A204.1 (cell line): ENCODE results near the gene ECPAS.
A peak's percentile ranks its signal among the peaks of the same experiment; 100 is the strongest.
"Not testable (repeated sequence)": the region's sequence is repeated elsewhere in the genome, so short reads cannot be mapped to it uniquely, and the experiment has no call there.

Source experiments
- FAIRE-seq: peaks from 2 replicates; lab custom pipeline; 2012; peaks lifted over from hg19 to GRCh38; lab: Jason Lieb, UNC

Gene ECPAS

DNA sequence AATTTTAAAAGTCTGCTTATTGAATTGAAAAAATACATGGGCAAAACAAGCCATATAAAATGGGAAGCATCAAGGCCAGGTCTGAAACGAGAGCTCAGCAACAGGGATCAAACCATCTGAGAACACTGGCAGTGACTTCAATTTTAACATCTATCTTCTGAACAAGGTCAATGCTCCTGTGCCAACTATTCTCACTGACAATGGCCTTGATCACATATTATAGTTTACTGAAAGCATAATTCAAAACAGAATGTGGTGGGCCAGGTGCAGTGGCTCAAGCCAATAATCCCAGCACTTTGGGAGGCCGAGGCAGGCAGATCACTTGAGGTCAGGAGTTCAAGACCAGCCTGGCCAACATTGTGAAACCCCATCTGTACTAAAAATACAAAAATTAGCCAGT, 9.0 kb downstream of the ECPAS start:
- no peak for FAIRE-seq

DNA sequence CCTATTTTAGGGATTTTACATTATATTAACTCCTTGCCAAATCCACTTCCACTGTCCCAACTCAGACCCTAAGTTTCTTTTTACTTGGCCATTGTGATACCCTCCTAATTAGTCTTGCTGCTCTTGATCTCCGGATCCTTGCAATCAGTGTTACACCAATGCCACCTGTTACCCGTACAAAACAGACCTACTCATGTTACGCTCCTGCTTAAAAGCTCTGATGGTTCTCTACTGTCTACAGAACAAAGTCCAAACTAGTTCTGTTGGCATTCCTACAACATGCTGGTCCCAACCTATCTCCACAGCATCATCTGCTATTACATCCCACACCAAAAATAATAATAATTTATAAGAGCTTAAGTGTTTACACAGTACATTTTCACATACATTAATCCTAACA, 9.8 kb downstream of the ECPAS start:
- FAIRE-seq = no peak

DNA sequence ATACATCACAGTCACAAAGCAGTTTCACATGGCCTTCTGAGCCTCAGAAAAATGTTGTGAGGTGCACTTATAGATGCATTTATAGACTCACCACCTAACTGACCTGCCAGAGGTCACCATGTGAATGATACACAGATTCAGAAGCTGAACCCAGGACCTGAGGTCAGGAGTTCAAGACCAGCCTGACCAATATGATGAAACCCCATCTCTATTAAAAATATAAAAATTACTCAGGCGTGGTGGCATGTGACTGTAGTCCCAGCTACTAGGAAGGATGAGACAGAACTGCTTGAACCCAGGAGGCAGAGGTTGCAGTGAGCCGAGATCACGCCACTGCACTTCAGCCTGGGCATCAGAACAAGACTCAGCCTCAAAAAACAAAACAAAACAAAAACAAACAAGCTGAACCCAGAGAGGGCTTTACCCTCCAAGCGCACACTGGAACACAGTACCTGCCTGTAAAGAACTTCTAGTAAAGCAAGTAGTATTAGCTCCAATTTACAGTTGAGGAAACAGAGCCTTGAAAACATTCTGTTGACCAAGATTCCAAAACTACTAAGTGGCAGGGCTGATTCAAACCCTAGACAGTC, 16.3 kb downstream of the ECPAS start:
- FAIRE-seq = no peak

DNA sequence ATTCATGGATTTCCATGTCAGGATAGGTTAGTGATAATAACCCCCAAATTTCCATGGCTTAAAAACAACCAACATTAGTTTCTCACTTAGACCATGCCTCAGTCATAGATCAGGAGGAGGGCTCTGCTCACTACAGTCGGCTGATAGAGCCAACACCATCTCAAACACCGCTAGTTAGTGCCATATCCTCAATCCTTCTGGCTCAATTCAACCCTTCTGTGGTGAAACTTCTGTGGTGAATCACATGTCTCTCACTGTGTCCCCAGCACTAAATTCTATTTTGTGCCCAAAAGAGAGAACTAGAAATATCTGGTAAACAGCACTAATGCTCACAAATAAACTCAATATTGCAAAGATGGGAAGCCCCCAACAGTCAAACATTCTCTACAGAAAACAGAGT, 21.1 kb downstream of the ECPAS start:
- no peak for FAIRE-seq

DNA sequence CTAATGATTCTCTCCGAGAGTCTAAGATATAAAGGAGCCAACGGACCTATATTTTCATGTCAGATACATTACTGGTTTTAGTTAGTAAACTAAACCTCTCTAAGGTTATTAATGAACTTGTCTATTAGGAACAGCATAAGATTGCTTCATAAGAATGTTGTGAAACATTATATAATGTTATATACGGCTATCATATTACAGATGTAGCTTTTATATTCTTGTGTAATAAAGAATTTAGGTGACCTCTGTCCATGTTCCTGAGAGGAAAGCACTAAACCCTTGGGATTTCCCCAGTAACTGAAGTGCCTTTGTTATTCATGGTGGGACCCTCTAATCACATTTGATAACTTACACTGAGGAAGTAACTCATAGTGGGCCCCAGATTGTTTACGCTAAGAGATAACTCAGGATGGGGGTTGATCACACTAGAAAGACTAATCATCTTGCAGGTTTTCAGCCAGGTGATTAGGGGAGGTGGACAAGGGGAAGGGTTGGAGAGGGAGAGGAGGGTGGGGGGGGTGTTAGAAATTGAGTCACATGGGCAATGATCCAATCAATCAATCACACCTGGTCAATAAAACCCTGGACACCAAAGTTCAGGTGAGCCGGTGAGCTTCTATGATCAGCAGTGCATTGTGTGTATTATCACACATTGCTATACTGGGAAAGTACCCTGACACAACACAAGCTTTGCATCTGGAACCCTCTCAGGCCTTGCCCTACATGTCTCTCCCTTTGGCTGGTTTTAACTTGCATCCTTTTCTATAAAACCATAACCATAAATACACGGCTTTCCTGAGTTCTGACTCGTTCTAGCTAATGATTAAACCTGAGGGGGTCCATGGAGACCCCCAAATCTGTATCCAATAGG, 25.8 kb downstream of the ECPAS start:
- FAIRE-seq = no peak

DNA sequence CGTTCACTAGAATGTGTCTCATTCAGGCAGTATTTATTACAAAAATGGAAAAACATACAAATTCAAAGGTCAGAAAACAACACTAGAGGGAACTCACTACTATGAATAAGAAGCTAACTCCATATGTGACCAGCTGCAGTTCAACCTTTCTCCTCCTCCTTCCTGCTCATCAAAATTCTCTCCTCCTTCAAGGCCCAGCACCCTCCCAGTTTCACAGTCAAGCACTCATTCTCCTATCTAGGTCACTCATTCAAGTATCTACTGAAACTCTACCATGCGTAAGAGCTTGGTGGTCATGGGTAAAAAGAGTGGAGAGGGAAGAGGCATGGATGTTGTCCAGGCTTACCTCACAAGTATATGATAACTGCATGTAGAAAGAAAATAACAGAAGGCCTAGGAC, 27.7 kb downstream of the ECPAS start:
- no peak for FAIRE-seq

DNA sequence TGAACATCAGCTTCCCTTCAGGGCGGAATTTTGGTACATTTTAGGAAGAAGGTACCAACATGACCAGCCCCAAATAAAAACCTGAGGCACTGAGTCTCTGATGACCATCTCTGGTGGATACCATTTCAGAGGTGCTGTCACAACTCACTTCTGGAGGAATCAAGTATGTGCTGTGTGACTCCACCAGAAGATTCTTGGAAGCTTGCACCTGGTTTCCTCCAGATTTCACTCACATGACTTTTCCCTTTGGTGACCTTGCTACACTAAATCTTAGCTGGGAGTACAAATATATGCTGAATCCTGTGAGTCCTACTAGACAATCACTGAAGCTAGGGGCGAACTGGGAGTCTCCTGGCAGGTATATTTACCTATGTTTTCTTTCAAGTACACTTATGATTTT, 28.5 kb downstream of the ECPAS start:
- no peak for FAIRE-seq

DNA sequence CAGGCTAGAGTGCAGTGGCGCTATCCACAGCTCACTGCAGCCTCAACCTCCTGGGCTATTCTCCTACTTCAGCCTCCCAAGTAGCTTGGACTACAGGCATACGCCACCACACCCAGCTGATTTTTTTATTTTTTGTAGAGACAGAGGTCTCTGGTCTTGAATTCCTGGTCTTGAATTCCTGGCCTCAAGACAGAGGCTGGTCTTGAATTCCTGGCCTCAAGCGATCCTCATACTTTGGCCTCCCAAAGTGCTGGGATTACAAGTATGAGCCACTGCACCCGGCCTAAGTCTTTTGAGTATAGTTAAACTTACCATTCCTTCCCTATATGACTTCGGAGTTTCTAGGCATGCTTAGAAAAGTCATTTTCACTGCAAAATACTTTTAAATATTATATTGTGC, 29.4 kb downstream of the ECPAS start:
- FAIRE-seq = no peak

DNA sequence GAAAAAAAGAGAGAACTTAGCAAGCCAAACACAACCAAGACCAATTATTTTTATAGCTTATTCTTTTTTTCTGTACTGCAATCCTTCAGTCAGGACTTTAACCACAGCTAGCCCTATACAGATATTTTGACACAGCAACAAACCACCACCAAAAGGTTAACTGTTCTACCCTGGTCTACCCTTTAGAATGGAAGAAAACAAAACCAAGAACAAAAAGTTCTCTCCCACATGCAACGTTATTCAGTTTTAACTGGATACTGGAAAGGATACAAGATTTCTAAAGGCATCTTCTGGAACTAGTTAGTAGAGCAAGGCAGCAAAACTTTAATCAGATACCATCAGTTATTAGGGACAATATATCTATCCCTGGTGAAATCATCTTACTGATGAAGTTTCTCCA, 32.6 kb downstream of the ECPAS start:
- FAIRE-seq = no peak

DNA sequence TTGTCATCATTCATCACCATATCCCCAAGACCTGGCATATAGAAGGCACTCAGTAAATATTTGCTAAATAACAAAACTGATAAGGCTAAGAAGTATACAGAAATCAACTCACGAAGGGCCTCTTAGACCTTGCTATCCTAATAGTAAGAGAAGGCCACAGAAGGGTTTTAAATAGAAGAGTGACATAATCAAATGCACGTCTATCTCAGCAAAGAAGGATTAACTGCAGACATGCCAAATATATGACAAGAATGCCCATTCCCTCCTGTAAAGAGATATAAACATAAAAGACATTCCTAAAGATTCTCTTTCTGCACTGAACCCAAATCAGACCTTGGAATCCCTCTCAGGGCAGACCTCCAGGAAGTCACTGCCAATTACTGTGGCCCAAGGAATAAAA, 34.1 kb downstream of the ECPAS start:
- FAIRE-seq = no peak

DNA sequence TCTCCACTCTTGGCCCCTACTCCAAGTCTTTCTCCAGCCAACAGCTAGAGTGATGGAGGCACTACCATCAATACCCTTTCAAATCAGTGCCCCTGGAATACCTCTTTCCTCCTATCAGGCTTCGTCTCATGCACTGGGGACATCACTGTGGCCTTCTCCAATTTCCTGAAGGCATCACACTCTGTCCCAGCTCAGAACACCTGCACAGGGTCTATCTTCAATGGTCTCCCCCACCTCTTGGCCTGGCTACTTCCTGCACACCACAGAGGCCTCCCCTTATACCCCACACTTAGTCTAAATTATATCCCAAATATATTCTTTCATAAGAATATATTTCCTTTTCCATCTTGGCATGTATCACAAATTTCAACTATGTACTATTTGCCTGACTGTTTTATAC, 34.5 kb downstream of the ECPAS start:
- FAIRE-seq = no peak

DNA sequence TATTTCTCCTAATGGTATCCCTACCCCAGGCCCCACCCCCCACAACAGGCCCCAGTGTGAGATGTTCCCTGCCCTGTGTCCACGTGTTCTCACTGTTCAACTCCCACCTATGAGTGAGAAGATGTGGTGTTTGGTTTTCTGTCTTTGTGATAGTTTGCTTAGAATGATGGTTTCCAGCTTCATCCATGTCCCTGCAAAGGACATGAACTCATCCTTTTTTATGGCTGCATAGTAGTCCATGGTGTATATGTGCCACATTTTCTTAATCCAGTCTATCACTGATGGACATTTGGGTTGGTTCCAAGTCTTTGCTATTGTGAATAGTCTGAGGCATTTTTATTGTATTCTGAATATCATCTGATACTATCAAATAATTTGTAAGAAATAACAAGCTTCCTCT, 38.4 kb downstream of the ECPAS start:
- not testable (repeated sequence) for FAIRE-seq

DNA sequence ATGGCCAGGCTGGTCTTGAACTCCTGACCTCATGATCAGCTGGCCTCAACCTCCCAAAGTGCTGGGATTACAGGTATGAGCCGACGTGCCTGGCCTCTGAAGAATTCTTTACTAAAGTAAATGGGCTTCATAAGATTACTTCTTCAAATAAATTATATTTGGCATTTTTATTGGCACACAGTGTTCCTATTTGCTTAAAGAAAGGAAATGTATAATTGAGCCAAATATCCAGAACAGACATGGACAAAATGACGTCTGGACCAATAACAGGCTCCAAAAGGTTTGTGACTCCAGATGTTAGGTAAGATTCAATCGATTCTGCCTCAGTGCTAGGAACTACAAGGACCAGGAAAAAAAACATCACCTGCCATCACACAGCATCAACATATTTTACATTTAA, 40.7 kb downstream of the ECPAS start:
- FAIRE-seq = no peak

DNA sequence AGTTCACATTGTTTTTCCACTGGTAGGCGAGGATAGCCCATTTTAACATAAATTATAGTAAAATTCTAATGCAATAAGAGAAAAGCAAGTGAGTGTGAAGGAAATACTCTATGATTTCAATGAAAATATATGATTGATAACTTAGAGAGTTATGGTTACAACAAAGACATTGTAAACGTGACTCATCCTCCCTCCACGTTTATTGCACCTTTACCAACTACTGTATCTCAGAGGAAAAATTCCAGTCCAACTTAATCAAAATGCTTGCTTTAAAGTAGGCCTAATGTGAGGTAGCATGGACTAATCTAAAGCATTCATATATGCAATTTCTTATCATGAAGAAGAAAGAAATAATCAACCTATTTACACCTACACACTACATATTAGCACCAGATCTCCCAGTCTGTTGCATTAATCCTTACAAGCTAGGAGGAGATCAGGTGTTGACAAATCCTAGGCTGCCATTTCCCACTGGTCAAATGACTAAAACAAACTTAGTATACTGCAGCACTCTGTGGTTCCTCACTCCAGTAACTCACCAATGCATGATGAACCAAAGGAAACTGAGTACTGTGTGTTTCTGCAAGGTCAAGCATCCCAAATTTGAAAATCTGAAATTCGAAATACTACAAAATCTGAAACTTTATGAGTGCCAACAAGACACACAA, 41.7 kb downstream of the ECPAS start:
- FAIRE-seq = no peak

DNA sequence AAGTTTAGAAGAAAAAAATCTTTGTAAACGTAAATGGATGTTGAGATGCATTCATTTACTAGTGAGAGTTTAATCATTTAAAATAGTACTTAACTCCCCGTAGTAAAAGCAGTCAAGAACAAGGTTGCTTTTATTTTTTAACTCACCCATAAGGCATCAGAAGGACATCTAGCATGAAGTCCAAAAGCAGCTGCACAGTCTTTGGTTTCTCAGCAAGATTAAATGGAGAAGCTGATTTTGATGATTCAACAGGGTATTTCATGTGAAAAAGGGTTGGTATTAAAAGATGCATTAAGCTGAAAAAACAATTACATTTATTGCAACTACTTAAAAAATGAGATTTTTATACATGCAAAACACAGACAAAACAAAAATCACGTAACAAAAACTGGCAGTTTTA, 44.0 kb downstream of the ECPAS start:
- FAIRE-seq = no peak

DNA sequence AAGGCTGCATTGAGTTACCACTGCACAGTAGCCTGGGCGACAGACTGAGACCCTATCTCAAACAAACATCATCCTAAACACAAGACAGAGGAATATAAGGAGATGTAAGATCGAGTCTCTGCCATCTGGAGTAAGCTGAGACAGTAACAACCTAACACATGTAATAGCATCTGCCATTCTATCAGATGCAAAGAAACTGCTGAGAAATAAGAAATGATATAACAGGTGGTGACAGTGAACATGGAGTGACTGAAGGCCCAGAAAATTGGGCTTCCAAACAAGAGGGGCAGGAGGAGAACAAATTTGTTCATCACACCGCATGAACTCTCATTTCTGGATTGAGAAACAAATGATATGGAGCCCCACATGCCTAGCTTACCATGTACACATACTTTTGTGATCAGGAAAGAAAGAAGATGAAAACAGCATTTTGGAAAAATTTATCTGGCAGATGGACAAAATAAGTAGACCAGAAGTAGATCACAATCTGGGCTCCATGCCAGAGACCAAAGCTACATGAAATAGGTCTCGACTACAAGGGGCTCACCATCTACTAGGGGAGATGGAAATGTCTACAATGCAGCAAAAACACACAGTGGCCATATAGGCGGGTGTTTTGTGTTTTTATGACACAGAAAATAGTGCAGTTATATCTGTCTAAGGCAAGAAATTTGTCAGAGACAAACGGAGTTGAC, 45.5 kb downstream of the ECPAS start:
- FAIRE-seq = no peak

DNA sequence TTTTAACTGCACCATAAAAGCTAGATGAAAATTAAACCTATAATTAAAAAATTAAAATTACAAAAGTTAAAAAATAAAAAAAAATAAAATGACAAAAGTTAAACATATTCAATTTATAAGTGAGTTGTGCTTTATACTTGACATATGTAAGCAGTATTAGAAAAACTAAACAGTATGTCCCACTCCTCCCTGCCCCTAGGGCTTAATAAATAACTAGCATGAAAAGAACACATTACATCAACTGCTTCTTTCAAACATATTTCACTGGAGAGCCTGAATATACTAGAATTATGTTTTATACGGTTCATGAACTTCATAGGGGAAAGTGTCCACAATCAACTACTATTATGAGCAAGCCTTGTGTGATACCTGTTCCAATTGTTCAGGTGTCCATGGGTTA, 47.6 kb downstream of the ECPAS start:
- FAIRE-seq = peak; percentile 76

DNA sequence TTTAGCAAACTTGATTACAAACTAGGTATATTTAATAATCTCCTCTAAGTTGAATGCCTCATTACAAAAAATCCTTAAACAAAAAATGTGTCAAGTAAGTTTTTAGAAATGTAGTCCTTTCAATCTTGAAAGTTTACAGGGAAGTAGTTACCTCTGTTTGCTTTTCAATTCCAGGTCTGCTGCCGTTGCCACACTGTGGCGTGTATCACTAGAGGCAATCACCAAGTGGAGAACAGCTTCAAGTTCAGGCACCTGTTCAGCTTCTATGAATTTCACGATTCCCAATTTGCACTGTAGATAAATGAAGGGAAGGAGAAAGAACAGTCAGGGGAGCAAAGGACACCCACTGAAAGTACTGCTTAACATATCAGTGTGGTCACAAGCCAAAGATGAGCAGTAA, 51.1 kb downstream of the ECPAS start:
- FAIRE-seq = no peak

DNA sequence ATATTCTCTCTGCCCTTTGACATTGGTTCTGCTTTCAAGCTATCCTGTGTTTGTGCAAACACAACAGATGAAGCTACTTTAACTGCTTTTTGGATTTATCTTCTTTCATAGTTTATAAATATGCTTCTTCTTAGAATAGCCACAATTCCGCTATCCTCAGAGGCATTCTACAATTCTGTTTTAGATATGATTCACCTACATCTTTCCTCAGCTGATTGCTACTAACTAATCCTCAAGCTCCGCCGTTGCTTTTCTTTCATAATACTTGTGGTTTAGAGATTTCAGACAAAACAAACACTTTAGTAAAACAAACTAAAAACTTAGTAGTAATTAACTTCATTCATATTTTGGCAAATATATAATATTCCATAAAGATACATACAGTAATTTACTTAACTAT, 52.5 kb downstream of the ECPAS start:
- no peak for FAIRE-seq

DNA sequence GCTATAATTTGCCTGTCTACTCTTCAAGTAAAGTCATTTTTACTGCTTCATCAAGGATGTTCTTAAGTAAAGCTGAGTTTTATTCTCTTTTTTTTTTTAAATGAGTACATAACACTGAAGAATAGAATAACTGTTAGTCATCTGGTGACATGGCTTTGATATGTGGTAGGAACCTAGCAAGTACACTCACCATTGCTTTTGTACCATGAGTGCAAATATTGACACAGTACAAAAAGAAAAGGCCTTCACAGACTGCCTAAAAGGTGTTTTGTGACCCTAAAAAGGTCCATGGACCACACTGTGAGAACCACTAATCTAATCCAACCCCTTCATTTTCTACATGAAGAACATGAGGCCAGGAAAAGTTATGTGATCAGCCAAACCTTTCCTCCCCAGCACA, 55.0 kb downstream of the ECPAS start:
- no peak for FAIRE-seq

DNA sequence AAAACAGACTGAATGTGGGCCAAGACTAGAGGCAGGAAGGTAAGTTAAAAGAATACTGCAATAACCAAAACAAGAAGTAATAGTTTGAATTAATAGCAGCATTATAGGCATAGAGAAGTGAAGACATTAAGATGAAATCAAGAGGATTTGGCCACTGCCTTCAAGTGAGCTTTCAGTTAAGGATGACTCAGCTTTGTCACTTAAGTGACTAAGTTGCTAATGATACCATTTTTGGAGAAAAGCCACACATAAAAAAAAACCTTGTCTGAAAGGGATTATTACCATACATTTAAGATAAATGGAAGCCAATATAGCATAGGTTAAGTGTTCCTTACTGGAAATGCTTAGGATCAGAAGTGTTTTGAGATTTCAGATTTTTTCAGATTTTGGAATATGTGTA, 57.0 kb downstream of the ECPAS start:
- FAIRE-seq = no peak

DNA sequence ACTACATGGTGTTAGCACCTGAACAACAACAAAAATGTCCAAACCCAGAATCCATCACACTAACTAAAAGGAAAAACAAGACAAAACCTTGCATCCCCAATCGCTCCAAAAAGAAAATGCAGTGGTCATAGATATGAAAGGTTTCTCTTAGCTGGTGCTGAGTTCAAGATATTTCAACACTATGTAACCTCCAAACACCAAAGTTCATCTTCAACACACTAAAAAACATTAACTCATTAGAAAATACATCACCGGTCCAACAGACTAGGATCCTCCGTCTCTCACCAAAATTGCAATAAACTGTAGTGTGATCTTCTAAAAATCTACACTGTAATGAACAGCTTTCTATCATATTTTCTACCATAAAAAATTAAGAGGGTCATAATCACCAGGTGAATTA, 60.8 kb downstream of the ECPAS start:
- no peak for FAIRE-seq

DNA sequence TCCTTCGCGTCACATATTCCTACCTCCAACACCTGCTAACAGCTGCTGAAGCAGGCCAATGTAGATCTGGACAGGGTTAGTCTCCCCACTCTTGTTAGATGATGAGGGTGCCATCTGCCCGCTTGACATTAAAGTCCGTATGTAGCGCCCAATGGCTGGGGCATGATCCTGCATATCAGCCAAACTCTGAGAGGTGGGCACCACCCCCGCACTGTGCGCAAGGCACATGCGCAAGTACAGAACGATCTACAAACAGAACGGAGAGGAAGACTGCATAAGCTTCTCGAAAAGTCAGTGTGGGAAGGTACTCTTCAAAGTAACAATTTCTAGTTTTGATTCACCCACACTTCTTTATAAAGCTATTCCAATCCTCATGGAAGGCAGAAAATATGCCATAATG, 69.8 kb downstream of the ECPAS start:
- FAIRE-seq = no peak
